ENCODE measurements around the gene PSMG1.
"Not testable (repeated sequence)": the region's sequence is repeated elsewhere in the genome, so short reads cannot be mapped to it uniquely, and the experiment has no call there.

PSMG1 gene, protein sequence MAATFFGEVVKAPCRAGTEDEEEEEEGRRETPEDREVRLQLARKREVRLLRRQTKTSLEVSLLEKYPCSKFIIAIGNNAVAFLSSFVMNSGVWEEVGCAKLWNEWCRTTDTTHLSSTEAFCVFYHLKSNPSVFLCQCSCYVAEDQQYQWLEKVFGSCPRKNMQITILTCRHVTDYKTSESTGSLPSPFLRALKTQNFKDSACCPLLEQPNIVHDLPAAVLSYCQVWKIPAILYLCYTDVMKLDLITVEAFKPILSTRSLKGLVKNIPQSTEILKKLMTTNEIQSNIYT

DNA sequence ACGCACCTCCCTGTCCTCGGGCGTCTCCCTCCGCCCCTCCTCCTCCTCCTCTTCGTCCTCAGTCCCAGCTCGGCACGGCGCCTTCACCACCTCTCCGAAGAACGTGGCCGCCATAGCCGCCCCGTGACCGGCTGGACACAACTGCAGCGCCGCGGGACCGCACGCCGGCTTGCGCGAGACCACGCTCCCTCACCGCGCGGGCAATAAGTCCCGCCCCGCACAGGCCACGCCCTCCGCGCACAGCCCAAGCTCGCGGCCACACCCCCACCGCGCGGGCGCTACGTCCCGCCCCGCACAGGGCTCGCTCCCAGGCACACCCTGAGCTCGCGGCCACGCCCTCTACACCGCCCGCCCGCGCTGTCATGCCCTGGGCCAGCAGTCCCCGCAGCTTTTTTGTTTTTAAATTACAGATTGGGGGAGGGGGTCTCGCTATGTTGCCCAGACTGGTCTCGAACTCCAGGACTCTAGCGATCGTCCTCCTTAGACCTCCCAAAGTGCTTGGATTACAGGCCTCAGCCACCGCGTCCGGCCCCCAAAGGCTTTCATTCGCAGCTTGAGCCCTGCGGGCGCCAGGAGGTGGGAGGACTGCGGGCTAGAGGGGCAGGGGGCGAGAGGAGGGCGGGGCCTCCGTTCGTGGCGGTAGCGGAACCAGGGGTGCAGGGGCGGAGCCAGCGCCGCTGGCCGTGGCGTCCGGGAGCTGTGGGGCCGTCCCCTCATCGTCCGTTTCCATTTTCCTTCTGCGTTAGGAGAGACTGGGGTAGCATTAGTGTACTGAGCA is at the start of gene PSMG1:
TSS of gene PSMG1 (minus strand) at position 180 of the 778 bp plus-strand sequence. CDS start at position 114, 66 bp downstream.
- peak; percentile 68 for DNase-seq (ENCODE audit: low read depth)

DNA sequence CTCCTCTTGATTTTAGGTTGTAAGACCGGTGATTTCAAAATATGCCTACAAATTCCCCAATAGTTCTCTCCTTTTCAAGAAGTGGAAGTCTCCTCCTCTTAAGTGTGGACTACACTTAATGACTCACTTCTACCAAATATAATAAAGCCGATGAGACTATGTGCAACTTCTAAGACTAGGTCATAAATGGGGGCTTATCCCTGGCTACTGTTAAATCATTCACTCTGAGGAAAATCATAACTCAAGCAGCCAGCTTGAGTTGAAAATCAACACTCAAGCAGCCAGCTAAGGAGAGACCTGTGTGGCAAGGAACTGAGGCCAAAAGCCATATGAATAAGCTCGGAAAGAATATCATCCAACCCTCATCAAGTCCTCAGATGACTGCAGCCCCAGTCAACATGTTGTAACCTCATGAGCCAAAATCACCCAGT is 49.6 kb upstream of the PSMG1 start:
- no peak for DNase-seq (ENCODE audit: low read depth)

DNA sequence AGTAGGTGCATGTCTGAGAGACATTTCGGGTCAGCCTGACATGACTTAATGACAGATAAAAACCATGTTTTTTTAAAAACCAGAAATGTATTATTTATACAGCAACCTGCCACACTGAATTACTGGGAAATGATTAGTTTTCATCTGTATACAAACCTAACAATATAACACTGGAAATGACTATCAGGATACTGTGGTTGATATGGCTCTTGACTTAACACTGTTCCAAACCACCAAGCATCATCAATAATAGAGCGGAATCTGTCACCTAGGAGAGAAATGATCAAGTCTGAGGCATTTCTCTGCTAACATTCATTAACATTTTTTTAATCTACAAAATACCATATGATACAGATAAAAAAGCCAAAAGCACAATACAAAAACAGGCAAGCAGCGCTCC is 41.7 kb upstream of the PSMG1 start:
- no peak for DNase-seq (ENCODE audit: low read depth)

DNA sequence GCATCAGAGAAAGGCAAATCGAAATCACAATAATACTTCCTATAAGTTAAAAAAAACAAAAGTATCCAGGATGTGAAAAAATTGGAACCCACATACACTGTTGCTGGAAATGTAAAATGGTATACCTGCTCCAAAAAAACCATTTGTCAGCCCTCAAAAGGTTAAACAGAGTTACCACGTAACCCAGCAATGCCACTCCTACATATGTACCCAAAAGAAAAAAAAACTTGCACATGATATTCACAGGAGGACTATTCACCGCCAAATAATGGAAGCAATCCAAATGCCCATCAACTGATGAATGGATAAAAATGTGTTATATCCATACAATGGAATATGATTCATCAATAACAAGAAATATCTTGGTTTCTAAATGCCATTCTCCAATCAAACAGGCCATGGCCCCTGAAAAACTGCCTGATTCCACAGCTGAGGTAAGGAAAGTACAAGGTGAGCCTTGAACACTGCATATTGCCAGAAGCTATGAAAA is 38.8 kb upstream of the PSMG1 start:
- DNase-seq (ENCODE audit: low read depth): no peak

DNA sequence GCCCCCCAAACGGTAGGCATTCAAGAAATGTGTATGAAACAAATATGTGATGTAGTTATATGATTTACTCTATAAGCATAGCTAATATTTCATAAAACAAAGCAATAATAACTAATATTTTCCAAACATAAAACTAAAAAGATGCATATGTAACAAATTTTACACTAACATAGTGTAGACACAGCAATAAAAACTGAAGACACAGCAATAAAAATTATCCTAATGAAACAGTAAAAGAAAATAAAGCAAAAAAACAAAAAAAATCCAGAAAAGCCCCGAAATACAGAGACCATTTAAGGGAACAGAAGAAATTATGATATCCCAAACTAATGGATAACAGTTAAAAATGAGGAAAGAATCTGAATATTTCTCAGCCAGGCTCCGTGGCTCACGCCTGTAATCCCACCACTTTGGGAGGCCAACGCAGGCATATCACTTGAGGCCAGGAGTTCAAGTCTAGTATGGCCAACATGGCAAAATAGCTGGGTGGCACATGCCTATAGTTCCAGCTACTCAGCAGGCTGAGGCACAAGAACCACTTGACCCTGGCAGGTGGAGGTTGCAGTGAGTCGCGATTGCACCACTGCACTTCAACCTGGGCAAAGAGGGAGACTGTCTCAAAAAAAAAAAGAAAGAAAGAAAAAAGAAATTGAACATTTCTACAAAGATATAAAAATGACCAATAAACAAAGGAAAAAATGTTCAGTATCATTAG is 38.2 kb upstream of the PSMG1 start:
- DNase-seq (ENCODE audit: low read depth): no peak

DNA sequence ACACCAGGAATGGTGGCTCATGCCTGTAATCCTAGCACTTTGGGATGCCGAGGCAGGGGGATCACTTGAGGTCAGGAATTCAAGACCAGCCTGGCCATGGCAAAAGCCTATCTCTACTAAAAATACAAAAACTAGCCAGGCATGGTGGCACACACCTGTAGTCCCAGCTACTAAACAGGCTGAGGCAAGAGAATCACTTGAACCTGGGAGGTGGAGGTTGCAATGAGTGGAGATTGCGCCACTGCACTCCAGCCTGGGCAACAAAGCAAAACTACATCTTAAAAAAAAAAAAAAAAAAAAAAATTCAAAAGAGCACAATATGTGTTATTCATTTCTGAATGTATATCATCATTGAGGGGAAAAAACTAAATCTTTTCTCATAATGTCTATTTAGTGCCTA is 37.6 kb upstream of the PSMG1 start:
- not testable (repeated sequence) for DNase-seq (ENCODE audit: low read depth)

DNA sequence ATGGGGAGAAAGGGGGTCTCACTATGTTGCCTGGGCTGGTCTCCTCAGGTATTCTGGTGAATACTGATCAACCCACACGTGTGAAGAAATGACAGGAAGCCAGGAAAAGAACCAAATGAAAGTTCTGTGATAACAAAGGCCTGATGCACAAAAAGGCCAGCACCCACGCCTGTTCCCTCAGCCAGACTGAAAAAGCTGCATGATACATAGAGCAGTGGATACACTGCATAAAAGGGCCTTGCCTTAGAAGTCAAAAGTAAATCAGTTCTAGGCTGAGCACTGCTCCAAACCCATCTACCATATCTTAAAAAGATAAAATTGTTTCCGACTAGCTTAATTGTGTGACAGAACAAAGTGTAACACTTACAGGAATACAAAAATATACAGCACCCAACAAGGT is 36.9 kb upstream of the PSMG1 start:
- DNase-seq (ENCODE audit: low read depth): no peak

DNA sequence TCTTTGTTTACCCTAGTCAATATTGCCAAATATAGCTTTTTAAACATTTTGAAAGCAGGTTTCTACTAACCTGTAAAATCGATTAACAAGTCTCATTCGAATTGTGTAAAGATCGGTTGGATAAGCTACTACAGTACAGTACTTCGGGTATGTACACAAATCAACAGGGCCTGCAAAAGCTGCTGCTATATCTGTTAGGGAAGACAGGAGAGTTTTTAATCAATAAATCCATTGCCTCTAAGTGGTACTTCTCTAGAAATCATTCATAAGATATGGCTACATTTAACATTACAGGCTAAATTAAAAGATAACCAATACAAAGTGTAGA is 34.8 kb upstream of the PSMG1 start:
- DNase-seq (ENCODE audit: low read depth): no peak

DNA sequence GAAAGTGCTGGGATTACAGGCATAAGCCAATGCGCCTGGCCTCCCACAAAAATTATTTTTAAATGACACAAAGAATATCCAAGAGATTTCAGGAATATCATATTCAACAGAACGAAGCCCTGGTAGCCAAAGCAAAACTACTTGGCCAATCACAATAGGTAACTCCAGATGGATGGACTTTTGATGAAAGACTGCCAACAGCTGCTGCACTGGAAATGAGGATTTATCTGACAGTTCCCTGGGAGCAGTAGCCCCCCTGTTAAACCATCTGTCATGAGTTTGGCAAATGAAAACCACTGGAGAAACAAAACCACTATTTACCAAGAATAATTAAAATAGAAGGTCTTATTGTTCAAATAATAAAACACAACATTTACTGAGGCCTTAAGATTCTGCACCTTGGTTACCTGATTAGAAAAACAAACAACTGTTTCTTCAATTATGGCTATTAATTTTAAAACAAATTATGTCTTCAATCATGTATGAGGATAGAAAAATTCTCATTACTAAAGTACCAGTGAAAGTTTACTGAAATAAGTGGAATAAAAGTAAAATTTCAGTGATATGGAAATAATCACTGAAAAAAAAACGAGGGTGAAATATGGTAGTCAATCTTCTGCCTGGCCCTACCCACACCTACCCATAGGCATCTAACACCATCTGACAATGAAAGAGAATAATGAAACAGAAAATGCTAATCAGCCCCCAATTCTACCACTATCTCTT is 34.3 kb upstream of the PSMG1 start:
- no peak for DNase-seq (ENCODE audit: low read depth)

DNA sequence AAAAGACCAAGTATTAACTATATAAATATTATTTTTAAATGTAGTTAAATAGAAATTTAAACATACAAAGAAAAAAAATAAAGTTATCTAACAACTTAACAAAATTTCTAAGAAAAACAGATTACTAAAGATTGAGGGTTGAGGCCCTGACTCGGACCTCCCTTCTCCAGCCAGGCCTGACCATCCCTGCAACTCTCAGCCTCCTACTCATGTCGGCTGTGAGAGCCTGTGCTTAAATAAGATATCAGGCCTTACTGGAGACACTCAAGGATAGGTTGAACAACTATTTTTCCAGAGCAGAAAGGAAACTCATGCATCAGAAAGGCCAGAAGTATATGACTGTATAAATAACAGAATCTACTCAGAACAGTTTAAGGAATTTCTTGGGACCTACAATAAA is 33.0 kb upstream of the PSMG1 start:
- DNase-seq (ENCODE audit: low read depth): no peak

DNA sequence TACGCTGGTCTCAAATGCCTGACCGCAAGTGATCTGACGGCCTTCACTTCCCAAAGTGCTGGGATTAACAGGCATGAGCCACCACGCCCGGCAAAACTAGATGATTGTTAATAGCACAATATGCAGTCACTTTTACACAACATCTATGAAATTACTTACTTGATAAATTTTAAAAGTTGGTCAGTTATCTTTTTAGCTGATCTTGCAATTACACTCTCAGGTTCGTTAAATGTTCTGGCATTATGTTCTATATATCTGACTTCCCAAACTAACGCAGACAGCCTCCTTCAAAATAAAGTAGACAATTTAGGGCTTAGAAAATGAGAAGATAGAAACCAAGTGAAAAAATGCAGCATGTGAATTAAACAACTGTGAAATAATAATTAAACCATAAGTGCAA is 31.8 kb upstream of the PSMG1 start:
- no peak for DNase-seq (ENCODE audit: low read depth)

DNA sequence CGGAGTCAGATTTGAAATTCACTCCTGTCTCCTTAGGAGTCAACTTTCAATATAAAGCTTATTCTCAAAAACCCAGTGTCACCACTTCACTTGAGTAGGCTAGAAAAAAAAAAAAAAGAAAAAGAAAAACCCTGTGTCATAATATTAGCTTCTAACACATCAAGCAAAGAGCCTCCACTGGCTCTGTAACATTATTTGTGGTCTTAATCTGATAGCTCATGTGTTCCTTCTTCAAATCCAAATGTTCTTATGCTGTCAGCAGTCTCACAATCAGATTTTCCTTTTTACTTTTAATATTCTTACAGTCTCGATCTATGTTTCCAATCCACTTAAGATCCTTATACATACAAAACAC is 26.1 kb upstream of the PSMG1 start:
- DNase-seq (ENCODE audit: low read depth): no peak

DNA sequence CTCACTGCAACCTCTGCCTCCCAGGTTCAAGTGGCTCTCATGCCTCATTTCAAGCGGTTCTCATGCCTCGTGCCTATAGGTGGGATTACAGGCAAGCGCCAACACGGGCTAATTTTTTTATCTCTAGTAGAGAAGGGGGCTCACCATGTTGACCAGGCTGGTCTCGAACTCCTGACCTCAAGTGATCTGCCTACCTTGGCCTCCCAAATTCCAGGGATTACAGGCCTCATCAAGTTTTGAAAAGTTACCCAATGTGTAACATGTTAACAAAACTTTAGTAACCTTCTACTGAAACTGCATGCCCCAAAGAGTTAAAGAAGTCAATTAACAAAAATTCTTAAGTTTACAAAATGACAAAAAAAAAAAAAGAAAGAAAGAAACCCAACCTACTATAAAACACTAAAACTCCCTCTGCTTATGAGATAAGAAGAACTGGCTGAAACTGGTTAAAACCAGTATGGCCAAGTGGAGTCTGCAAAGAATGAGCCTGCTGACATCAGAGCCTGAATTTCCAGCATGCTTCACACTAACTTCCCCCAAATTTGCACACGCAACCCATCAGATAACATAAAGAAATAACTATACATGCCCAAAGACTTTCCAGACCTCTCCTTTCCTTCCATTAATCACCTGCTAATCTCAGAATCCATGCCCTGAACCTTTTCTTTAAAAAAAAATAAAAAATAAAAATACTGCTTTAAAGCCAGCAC is 25.5 kb upstream of the PSMG1 start:
- DNase-seq (ENCODE audit: low read depth): no peak

DNA sequence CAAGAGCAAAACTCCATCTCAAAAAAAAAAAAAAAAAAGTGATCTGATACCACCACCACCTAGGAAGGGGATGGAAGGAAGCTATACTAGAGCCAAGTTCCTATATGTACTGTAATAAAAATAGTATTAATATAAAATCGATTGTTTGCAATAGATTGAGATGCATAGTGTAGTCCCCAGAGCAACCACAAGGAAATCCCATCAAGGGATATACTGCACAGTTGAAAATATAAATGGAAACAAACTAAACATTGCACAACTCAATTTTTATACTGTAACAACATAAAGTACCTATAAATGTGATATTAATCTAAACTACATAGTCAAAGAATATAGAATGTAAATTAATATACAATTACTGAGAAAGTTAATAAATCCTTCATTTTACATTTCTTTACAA is 20.9 kb upstream of the PSMG1 start:
- no peak for DNase-seq (ENCODE audit: low read depth)

DNA sequence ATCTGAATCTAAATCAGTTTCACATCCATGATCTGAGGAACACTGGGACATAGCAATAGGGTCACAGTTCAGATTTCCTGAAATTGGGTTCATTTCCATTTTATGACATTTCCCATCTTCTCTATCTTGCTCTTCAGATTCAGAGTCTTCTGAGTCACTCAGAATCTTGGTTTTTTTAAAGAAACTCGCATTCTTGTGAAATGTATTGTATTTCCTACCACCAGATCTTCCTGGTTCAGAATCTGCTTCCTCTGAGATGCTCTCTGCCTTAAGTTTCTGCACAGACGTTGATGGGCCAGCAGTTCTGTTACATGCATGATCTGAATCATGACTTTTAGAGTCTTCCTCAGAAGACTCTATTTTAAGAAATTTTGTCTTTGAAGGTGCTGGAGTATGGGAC is 15.5 kb upstream of the PSMG1 start:
- no peak for DNase-seq (ENCODE audit: low read depth)

DNA sequence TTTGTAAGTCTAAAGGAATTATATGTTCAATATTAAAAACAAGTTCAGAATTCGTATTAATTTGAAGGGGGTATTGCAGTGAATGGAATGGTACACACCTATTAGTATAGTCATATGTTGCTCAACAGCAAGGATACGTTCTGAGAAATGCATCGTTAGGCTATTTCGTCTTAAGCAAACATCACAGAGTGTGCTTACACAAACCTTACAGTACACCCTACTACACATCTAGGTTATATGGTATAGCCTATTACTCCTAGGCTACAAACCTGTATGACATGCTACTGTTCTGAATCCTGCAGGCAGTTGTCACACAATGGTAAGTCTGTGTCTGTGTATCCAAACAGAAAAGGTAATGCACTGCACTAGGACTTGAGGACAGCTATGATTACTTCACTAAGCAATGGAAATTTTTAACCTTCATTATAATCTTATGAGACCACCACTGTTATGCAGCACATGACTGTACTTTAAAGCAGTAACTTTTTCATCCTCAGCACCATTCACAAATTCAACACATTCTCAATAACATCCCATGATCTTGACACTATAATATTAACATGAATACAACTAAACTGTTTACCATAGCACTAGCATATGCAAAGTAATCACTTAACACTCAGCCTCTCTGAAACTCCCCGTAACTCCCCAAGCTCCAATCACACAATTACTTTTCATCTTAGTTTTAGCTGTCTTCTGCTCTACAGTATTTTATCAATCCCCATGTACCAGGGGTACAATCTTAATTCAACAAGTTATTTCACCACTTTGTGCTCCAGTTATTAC is 14.4 kb upstream of the PSMG1 start:
- no peak for DNase-seq (ENCODE audit: low read depth)

DNA sequence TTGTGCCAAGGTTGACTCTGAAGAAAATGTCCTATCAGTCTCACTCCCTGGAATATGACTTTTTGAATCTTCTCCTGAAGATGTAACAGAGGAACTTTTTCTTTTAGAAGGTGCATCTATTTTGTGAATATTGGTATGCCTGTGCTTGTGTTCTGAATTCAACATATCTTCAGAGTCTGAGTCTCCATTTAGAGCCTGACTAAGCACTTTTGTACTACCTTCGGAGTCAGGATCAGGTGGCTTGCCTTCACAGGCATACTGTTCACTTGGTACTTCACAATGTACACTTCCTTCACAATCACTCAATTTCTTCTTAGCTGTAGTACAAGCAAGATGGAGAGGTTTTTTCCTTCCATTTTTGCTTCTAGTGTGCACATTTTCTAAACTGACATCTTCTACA is 13.6 kb upstream of the PSMG1 start:
- no peak for DNase-seq (ENCODE audit: low read depth)

DNA sequence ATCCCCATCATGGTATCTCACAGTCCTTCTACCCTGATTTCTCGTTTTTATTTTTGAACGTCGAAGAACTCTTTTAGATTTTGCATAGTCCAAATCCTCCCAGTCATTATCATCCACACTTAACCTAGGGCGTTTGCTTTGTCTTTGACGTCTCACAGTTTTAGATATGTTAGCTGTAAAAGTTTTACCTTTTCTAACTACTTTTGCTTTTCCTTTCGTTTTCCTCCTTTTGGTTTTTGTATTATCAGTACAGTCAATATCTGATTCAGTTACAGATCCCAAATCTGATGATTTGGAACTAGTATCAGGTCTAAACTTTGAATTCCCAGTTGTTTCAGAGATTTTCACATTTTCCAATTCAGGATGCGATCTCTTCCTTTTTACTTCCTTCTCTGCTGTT is 13.1 kb upstream of the PSMG1 start:
- no peak for DNase-seq (ENCODE audit: low read depth)

DNA sequence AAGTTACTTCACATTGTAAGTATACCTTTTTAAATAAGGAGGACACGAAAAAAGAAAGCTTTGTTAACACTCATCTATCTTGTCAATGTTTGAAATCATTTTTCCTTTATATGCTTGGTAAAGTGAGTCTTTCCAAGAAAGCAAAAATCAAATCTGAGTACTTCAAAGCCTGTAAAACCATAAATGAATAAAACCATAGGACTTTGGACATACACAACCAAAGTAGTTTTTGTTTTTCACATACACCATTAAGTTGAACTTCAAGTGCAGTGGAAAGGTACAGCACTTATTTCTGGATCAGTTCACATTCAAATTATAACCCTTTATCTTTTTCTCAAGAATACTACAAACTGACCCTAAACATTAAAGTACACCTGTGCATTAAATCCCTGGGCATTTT is 10.1 kb upstream of the PSMG1 start:
- no peak for DNase-seq (ENCODE audit: low read depth)

DNA sequence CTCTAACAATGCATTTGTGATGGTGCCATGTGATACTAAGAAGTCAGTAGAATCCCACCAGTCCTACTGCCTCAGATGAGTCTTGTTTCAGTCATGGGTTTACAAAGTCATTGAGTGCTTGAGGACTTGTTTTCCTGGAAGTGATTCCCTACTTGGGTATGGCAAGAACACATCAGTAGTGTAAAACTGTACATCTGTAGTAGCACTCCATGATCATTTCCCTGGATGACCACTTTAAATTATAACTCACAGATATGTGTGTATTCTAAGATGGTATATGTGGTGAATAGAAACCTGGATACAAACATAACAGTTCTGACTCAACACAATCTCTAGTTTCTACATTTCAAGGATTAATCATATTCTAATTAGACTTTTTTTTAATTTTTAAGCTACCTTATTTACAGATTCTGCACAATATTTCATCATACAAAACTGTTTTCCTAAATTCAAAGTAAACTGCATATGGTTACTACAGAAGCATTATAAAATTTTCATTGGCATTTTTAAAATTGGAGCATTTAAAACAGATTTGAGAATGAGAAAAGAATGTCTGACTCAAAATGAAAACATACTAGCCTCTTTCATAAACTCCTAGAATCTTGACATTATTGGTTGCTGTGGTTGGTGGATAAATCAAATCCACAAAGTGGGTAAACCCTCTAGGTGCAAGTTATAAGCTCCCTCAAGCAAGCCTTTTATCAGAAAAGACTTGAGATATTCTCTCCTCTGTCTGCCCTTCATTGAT is 6.8 kb upstream of the PSMG1 start:
- peak; percentile 11 for DNase-seq (ENCODE audit: low read depth)

Data from HS-5 (cell line).